ENCODE data around the gene SLC9A2.

Gene SLC9A2

GRCh38 chr2:102588213-102588939 lies 31.0 kb upstream of the SLC9A2 start:
- TF ChIP-seq, protein P1, sequence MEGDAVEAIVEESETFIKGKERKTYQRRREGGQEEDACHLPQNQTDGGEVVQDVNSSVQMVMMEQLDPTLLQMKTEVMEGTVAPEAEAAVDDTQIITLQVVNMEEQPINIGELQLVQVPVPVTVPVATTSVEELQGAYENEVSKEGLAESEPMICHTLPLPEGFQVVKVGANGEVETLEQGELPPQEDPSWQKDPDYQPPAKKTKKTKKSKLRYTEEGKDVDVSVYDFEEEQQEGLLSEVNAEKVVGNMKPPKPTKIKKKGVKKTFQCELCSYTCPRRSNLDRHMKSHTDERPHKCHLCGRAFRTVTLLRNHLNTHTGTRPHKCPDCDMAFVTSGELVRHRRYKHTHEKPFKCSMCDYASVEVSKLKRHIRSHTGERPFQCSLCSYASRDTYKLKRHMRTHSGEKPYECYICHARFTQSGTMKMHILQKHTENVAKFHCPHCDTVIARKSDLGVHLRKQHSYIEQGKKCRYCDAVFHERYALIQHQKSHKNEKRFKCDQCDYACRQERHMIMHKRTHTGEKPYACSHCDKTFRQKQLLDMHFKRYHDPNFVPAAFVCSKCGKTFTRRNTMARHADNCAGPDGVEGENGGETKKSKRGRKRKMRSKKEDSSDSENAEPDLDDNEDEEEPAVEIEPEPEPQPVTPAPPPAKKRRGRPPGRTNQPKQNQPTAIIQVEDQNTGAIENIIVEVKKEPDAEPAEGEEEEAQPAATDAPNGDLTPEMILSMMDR (conservative IDR thresholded peaks at IDR 0.05; ENCODE audit: low read depth, low read length) = no peak
- H3K4me3 ChIP-seq (ENCODE audit: low read length) = no peak overlapping the region

GRCh38 chr2:102589444-102589843 lies 29.9 kb upstream of the SLC9A2 start:
- H3K4me3 ChIP-seq (ENCODE audit: low read length) = no peak overlapping the region
- no peak for DNase-seq (ENCODE audit: low read depth)
- TF ChIP-seq, protein P1 (conservative IDR thresholded peaks at IDR 0.05; ENCODE audit: low read depth, low read length) = no peak

More at GRCh38 chr2:102588213-102588939, 31.0 kb upstream of the SLC9A2 start:
- no peak for DNase-seq (ENCODE audit: low read depth)

DNA sequence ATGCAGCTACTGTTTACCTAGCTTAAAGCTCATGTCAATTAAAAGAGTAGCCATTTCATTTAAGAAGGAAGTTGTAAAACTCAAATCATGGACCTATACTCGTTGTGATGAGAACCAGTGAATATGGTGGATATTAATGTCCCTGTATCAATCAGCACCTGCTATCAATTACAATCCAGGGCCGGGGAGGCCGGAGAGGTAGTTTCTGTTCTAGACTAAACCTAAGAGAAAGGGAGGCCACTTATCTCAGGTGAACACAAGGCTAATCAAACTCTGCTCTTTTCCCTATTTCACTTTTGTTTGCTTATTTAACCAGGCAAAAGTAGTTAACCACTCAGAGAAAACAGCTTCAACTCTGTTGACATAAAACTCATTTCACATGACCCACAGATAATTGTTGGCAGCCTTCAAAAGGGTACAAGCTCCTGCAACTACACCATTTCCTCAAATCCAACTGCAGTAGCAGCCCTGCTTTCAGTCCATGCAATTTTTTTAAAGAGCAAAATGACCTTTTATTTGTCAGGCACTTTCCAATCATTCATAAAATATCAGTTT lies 27.8 kb upstream of the SLC9A2 start:
- H3K4me3 ChIP-seq (ENCODE audit: low read length) = no peak overlapping the region
- TF ChIP-seq, protein P1 (conservative IDR thresholded peaks at IDR 0.05; ENCODE audit: low read depth, low read length) = no peak
- no peak for DNase-seq (ENCODE audit: low read depth)

- DNase-seq (ENCODE audit: low read depth) = no peak
- TF ChIP-seq, protein P1 (conservative IDR thresholded peaks at IDR 0.05; ENCODE audit: low read depth, low read length) = peak; percentile 73
- H3K4me3 ChIP-seq (ENCODE audit: low read length) = no peak overlapping the region
Observed at GRCh38 chr2:102592601-102593000, 26.8 kb upstream of the SLC9A2 start.

- H3K4me3 ChIP-seq (ENCODE audit: low read length) = no peak overlapping the region
- TF ChIP-seq, protein P1 (conservative IDR thresholded peaks at IDR 0.05; ENCODE audit: low read depth, low read length) = no peak
- DNase-seq (ENCODE audit: low read depth) = no peak
Observed at GRCh38 chr2:102593516-102593915, 25.8 kb upstream of the SLC9A2 start.

GRCh38 chr2:102594445-102595016 lies 24.8 kb upstream of the SLC9A2 start:
- TF ChIP-seq, protein P1 (conservative IDR thresholded peaks at IDR 0.05; ENCODE audit: low read depth, low read length) = no peak
- DNase-seq (ENCODE audit: low read depth) = no peak
- H3K4me3 ChIP-seq (ENCODE audit: low read length) = no peak overlapping the region

DNA sequence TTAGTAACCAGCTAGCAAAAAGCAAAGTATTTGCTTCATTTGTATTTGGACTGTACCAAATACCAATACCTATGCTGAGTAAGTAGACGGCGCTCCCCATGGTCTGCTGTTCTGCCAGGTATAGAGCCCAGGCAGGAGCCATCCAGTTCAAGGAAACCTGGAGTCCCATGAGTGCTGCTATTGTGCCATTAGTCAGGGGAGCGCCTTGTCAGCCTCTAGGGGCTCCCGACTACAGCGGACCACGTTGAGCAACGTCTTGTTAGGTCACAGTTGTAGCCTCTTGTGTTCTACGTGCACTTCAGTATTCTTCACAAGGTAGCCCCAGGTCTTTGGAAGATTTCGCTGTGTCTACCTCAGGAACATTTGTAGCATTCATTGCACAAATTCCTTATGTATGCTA lies 21.6 kb upstream of the SLC9A2 start:
- TF ChIP-seq, protein P1 (conservative IDR thresholded peaks at IDR 0.05; ENCODE audit: low read depth, low read length) = no peak

More for the DNA sequence above, 21.6 kb upstream of the SLC9A2 start:
- H3K4me3 ChIP-seq (ENCODE audit: low read length) = no peak overlapping the region
- no peak for DNase-seq (ENCODE audit: low read depth)
